ENCODE data around the gene BBC3. TPM values are rescaled to one million over a fixed set of nuclear protein-coding genes. Genes with fewer than 3 reads are reported as not detected.

The BBC3 gene
- total RNA-seq, 1 experiment from 2014 or later: 49.5 TPM

DNA sequence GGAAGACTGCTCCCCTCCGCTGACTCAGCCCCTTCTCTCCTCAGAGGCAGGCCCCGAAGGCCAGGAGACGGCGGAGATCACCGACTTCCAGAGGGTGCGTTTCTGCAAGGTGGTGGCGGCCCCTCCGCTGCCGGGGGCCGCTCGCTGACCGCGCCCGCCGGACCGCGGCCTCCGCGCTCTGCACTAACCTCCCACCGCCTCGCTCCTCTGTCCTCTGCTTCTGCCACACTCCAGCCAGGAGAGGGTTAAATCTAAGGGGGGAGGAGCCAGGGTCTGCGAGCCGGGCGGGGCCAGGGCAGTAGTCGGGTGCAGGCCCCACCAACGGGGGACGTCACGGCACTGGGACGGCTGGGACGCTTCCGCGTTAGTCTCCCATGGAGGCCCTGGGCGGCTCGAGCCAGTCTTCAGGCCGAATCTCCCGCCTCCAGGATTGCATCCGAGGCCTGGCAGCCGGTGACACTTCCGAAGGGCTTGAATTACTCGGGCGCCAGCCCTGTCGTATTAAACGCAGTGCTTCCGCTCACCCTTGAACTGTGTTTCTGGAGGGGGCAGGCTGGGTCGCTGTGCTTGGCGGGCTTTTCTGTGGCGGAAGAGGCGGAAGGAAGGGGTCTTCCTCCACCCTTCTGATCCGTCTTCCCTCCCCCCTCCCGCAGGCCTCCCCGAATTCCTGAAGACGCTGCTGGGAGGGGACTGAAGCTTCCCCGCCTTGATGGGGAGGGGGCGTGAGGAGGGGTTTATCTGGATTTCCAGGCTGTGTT is 42.5 kb upstream of the BBC3 start:
- POLR2A ChIA-PET: interaction anchor here (0.6 to 2.6 kb wide), 10 partner anchors 17 to 1370 kb away, joined by 3 to 46 read pairs (median 7); partner anchors contain the start of genes CCDC9 and ZC3H4
- TF ChIP-seq ZNF121 (CRISPR knock-in tag; IDR thresholded peaks at IDR 0.05) (no peak), GABPB1 (CRISPR knock-in tag; IDR thresholded peaks at IDR 0.05) (peak; percentile 11; the same call in 1 of the 2 replicates), EMX1 (CRISPR knock-in tag; IDR thresholded peaks at IDR 0.05) (peak; percentile 25; the same call in 1 of the 2 replicates), GRHL2 (CRISPR knock-in tag; IDR thresholded peaks at IDR 0.05; ENCODE audit: insufficient replicate concordance, severe bottlenecking) (no peak), ZNF416 (CRISPR knock-in tag; IDR thresholded peaks at IDR 0.05) (no peak), SP1 (CRISPR knock-in tag; conservative IDR thresholded peaks at IDR 0.05) (peak; percentile 95), CREM (CRISPR knock-in tag; IDR thresholded peaks at IDR 0.05) (peak; percentile 61; the same call in 1 of the 2 replicates), ATF1 (CRISPR knock-in tag; IDR thresholded peaks at IDR 0.05) (0 out of 2 replicates have a peak, but pooled peaks have one; percentile 38), FOXP1 (CRISPR knock-in tag; IDR thresholded peaks at IDR 0.05; ENCODE audit: borderline replicate concordance) (peak; percentile 48; the same call in 1 of the 2 replicates), OVOL2 (CRISPR knock-in tag; IDR thresholded peaks at IDR 0.05; ENCODE audit: borderline replicate concordance) (no peak), ZNF232 (CRISPR knock-in tag; IDR thresholded peaks at IDR 0.05) (peak; percentile 73), RORB (CRISPR knock-in tag; IDR thresholded peaks at IDR 0.05) (no peak), NFYB (CRISPR knock-in tag; conservative IDR thresholded peaks at IDR 0.05; ENCODE audit: low read depth) (no peak), MXD4 (CRISPR knock-in tag; IDR thresholded peaks at IDR 0.05; ENCODE audit: borderline replicate concordance) (no peak), E2F5 (CRISPR knock-in tag; IDR thresholded peaks at IDR 0.05) (peak; percentile 61), ELF4 (CRISPR knock-in tag; IDR thresholded peaks at IDR 0.05; ENCODE audit: low read depth) (0 out of 2 replicates have a peak, but pooled peaks have one; percentile 9), MYBL2 (CRISPR knock-in tag; IDR thresholded peaks at IDR 0.05) (0 out of 2 replicates have a peak, but pooled peaks have one; percentile 57)
- TF ChIP-seq, protein P1, sequence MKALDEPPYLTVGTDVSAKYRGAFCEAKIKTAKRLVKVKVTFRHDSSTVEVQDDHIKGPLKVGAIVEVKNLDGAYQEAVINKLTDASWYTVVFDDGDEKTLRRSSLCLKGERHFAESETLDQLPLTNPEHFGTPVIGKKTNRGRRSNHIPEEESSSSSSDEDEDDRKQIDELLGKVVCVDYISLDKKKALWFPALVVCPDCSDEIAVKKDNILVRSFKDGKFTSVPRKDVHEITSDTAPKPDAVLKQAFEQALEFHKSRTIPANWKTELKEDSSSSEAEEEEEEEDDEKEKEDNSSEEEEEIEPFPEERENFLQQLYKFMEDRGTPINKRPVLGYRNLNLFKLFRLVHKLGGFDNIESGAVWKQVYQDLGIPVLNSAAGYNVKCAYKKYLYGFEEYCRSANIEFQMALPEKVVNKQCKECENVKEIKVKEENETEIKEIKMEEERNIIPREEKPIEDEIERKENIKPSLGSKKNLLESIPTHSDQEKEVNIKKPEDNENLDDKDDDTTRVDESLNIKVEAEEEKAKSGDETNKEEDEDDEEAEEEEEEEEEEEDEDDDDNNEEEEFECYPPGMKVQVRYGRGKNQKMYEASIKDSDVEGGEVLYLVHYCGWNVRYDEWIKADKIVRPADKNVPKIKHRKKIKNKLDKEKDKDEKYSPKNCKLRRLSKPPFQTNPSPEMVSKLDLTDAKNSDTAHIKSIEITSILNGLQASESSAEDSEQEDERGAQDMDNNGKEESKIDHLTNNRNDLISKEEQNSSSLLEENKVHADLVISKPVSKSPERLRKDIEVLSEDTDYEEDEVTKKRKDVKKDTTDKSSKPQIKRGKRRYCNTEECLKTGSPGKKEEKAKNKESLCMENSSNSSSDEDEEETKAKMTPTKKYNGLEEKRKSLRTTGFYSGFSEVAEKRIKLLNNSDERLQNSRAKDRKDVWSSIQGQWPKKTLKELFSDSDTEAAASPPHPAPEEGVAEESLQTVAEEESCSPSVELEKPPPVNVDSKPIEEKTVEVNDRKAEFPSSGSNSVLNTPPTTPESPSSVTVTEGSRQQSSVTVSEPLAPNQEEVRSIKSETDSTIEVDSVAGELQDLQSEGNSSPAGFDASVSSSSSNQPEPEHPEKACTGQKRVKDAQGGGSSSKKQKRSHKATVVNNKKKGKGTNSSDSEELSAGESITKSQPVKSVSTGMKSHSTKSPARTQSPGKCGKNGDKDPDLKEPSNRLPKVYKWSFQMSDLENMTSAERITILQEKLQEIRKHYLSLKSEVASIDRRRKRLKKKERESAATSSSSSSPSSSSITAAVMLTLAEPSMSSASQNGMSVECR (CRISPR knock-in tag; IDR thresholded peaks at IDR 0.05; ENCODE audit: borderline replicate concordance): peak; percentile 37; the same call in 1 of the 2 replicates
- TF ChIP-seq, protein P2, sequence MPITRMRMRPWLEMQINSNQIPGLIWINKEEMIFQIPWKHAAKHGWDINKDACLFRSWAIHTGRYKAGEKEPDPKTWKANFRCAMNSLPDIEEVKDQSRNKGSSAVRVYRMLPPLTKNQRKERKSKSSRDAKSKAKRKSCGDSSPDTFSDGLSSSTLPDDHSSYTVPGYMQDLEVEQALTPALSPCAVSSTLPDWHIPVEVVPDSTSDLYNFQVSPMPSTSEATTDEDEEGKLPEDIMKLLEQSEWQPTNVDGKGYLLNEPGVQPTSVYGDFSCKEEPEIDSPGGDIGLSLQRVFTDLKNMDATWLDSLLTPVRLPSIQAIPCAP (CRISPR knock-in tag; IDR thresholded peaks at IDR 0.05): 0 out of 2 replicates have a peak, but pooled peaks have one; percentile 14
- TF ChIP-seq, protein P3, sequence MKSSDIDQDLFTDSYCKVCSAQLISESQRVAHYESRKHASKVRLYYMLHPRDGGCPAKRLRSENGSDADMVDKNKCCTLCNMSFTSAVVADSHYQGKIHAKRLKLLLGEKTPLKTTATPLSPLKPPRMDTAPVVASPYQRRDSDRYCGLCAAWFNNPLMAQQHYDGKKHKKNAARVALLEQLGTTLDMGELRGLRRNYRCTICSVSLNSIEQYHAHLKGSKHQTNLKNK (CRISPR knock-in tag; IDR thresholded peaks at IDR 0.05): 0 out of 2 replicates have a peak, but pooled peaks have one; percentile 26
- TF ChIP-seq, protein P4, sequence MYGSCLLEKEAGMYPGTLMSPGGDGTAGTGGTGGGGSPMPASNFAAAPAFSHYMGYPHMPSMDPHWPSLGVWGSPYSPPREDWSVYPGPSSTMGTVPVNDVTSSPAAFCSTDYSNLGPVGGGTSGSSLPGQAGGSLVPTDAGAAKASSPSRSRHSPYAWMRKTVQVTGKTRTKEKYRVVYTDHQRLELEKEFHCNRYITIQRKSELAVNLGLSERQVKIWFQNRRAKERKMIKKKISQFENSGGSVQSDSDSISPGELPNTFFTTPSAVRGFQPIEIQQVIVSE (CRISPR knock-in tag; IDR thresholded peaks at IDR 0.05; ENCODE audit: borderline replicate concordance): no peak
- TF ChIP-seq, protein P5, sequence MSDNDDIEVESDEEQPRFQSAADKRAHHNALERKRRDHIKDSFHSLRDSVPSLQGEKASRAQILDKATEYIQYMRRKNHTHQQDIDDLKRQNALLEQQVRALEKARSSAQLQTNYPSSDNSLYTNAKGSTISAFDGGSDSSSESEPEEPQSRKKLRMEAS (CRISPR knock-in tag; IDR thresholded peaks at IDR 0.05): peak; percentile 78; the same call in 1 of the 2 replicates
- TF ChIP-seq, protein P6, sequence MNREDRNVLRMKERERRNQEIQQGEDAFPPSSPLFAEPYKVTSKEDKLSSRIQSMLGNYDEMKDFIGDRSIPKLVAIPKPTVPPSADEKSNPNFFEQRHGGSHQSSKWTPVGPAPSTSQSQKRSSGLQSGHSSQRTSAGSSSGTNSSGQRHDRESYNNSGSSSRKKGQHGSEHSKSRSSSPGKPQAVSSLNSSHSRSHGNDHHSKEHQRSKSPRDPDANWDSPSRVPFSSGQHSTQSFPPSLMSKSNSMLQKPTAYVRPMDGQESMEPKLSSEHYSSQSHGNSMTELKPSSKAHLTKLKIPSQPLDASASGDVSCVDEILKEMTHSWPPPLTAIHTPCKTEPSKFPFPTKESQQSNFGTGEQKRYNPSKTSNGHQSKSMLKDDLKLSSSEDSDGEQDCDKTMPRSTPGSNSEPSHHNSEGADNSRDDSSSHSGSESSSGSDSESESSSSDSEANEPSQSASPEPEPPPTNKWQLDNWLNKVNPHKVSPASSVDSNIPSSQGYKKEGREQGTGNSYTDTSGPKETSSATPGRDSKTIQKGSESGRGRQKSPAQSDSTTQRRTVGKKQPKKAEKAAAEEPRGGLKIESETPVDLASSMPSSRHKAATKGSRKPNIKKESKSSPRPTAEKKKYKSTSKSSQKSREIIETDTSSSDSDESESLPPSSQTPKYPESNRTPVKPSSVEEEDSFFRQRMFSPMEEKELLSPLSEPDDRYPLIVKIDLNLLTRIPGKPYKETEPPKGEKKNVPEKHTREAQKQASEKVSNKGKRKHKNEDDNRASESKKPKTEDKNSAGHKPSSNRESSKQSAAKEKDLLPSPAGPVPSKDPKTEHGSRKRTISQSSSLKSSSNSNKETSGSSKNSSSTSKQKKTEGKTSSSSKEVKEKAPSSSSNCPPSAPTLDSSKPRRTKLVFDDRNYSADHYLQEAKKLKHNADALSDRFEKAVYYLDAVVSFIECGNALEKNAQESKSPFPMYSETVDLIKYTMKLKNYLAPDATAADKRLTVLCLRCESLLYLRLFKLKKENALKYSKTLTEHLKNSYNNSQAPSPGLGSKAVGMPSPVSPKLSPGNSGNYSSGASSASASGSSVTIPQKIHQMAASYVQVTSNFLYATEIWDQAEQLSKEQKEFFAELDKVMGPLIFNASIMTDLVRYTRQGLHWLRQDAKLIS (CRISPR knock-in tag; IDR thresholded peaks at IDR 0.05; ENCODE audit: borderline replicate concordance): 0 out of 2 replicates have a peak, but pooled peaks have one; percentile 19

More for the DNA sequence above, 42.5 kb upstream of the BBC3 start:
- H3K27ac Mint-ChIP-seq: peak overlapping the region; percentile 99
- peaks cover 19% of the 10 kb centered on the region for H3K27me3 Mint-ChIP-seq (ENCODE audit: low read depth)
- peaks cover 11% of the 10 kb centered on the region; the same call in 1 of the 2 replicates for H3K36me3 Mint-ChIP-seq
- peak overlapping the region; percentile 91 for H3K4me3 Mint-ChIP-seq
- CTCF ChIA-PET: interaction anchor here (0.6 to 3.0 kb wide), 19 partner anchors 9 to 1465 kb away, joined by 3 to 33 read pairs (median 6); partner anchors contain the start of genes CCDC9, DHX34 and ZC3H4
- peak; percentile 63 for ATAC-seq
- peak; percentile 93 for DNase-seq (ENCODE audit: low spot score)
- H3K9me3 Mint-ChIP-seq: no peaks in the 10 kb centered on the region
- peaks cover 16% of the 10 kb centered on the region for H3K4me1 Mint-ChIP-seq

All from WTC11 (cell line).